ENCODE results near the gene PCP4.

DNA sequence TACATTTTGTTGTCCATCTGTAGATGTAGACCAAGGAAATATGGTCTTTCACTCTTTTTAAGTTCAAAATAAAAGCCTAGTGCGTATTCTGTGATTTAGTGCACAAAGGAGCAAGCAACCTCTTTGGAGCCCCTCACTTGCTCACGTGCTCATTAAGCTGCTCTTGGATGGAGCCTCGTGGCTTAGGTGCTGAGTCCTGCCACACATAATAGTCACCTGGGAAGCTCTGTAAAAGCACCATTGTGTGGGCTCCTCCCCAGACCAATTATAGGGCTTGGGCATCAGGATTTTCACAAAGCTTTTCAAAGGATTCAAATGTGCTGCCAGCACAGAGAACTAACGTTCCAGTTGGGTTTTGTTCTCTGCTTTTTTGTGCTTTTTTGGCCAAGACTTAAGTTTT, 85.0 kb downstream of the PCP4 start:
- TF ChIP-seq STAT3 (IDR thresholded peaks at IDR 0.05; ENCODE audit: low read depth, low read length) (no peak), PAX8 (IDR thresholded peaks at IDR 0.05) (no peak), RAD21 (IDR thresholded peaks at IDR 0.05; ENCODE audit: insufficient read depth, low read depth, low read length) (no peak), FOS (IDR thresholded peaks at IDR 0.05; ENCODE audit: borderline replicate concordance, extremely low read depth, insufficient read length) (no peak), HDAC6 (IDR thresholded peaks at IDR 0.05; ENCODE audit: unreplicated experiment) (no peak), ZNF274 (IDR thresholded peaks at IDR 0.05; ENCODE audit: insufficient read depth, insufficient read length) (no peak), CBX5 (IDR thresholded peaks at IDR 0.05; ENCODE audit: low read depth) (no peak), BHLHE40 (IDR thresholded peaks at IDR 0.05; ENCODE audit: borderline replicate concordance in 1 of 2, low read depth in 2 of 2, low read length in 1 of 2) (no peak), RFX5 (IDR thresholded peaks at IDR 0.05; ENCODE audit: low read depth, low read length) (no peak)
- TF ChIP-seq, protein P1, sequence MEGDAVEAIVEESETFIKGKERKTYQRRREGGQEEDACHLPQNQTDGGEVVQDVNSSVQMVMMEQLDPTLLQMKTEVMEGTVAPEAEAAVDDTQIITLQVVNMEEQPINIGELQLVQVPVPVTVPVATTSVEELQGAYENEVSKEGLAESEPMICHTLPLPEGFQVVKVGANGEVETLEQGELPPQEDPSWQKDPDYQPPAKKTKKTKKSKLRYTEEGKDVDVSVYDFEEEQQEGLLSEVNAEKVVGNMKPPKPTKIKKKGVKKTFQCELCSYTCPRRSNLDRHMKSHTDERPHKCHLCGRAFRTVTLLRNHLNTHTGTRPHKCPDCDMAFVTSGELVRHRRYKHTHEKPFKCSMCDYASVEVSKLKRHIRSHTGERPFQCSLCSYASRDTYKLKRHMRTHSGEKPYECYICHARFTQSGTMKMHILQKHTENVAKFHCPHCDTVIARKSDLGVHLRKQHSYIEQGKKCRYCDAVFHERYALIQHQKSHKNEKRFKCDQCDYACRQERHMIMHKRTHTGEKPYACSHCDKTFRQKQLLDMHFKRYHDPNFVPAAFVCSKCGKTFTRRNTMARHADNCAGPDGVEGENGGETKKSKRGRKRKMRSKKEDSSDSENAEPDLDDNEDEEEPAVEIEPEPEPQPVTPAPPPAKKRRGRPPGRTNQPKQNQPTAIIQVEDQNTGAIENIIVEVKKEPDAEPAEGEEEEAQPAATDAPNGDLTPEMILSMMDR (IDR thresholded peaks at IDR 0.05 in 2 of 3, conservative IDR thresholded peaks at IDR 0.05 in 1 of 3; ENCODE audit: control insufficient read depth in 2 of 3, extremely low read depth in 1 of 3, insufficient read depth in 1 of 3, low read depth in 3 of 3, low read length in 3 of 3) = no peak
- TF ChIP-seq, protein P2, sequence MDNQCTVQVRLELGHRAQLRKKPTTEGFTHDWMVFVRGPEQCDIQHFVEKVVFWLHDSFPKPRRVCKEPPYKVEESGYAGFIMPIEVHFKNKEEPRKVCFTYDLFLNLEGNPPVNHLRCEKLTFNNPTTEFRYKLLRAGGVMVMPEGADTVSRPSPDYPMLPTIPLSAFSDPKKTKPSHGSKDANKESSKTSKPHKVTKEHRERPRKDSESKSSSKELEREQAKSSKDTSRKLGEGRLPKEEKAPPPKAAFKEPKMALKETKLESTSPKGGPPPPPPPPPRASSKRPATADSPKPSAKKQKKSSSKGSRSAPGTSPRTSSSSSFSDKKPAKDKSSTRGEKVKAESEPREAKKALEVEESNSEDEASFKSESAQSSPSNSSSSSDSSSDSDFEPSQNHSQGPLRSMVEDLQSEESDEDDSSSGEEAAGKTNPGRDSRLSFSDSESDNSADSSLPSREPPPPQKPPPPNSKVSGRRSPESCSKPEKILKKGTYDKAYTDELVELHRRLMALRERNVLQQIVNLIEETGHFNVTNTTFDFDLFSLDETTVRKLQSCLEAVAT (IDR thresholded peaks at IDR 0.05) = no peak
